ENCODE results near the gene COP1. TPM values are rescaled to one million over a fixed set of nuclear protein-coding genes. Genes with fewer than 3 reads are reported as not detected.

Gene COP1
- polyA plus RNA-seq, 12 donors: 21.9 to 45.4 (median 41.0) TPM; not detected in 1

DNA sequence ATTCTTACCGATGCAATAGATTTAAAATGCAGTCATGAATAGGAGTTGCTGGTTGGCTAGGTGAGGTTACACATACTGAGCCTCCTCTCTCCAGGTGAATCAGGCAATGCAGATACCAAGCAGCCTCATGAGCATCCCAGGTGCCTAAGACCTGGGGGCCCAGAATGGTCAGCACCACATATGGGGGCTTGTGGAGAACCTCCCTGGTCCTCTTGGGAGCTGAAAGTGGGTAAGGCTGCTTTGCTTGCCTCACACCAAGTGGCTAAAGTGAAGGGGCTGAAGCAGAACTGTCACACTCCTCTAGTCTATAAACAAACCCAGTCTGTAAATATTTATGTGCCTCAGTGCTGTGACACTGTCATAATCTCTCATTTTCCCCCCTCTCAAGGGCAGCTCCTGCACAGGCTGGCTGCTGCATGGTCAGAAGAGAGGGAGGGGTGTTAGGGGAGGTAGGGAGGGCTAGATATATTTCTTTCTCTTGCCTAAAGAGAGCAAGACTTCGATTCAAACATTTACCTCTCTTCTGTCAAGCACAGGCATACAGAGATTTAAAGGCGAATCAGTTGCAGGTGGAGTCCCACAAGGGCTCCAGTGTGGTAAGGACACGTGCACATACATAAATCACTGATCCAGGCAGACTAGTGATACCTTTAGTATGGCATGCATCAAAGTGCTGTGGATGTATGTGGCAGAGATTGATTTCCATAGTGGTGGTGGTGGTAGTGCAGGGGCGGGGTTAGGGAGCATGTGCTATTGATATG is 305.8 kb downstream of the COP1 start:
- no peak for DNase-seq

DNA sequence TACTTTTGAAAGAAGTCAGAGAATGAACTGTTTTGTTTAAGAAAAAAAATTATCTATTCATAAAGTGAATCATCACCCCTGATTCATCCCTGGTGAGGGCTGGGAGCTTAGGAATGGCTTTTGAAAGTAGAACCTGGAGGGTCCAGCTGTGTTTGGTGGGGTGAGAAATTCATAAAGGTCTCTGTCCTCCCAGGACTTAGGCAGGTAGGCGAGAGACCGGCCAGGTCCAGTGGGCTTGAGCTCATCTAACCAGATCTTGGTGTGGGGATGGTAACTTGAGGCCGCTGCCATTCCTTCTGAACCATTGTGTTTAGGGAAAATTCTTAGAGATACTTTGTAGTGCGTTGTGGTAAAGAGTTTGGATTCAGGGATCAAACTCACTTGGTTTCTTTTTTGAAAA is 306.9 kb downstream of the COP1 start:
- no peak for DNase-seq

- DNase-seq: no peak
Measured at GRCh38 chr1:175895966-175896365, 311.1 kb downstream of the COP1 start.
